IMR-90 (cell line): ENCODE measurements around the gene PRKACB.

Experiments
- BHLHE40 ChIP-seq: fragments of 150-350 bp; IDR thresholded peaks from 2 replicates; pipeline ENCODE4 v1.6.1; 2016; ENCODE audit warnings: mild to moderate bottlenecking, low read depth, low read length
- CEBPB ChIP-seq: IDR thresholded peaks from 2 replicates; pipeline ENCODE4 v1.6.1; 2012; ENCODE audit warnings: low read depth, low read length, improper control_type of control experiment
- CTCF ChIP-seq: conservative IDR thresholded peaks from 2 replicates; pipeline ENCODE4 v1.5.1; 2012; ENCODE audit warnings: mild to moderate bottlenecking, low read depth, low read length, improper control_type of control experiment
- ELK1 ChIP-seq: fragments of 150-350 bp; IDR thresholded peaks from 2 replicates; pipeline ENCODE4 v1.6.1; 2016; ENCODE audit warnings: low read depth, mild to moderate bottlenecking, low read length, moderate library complexity, borderline replicate concordance
- MAFK ChIP-seq: IDR thresholded peaks from 2 replicates; pipeline ENCODE4 v1.6.1; 2012; ENCODE audit warnings: low read depth, low read length, improper control_type of control experiment
- MAZ ChIP-seq: IDR thresholded peaks from 2 replicates; pipeline ENCODE4 v1.6.1; 2012; ENCODE audit warnings: low read depth, mild to moderate bottlenecking, low read length, improper control_type of control experiment, moderate library complexity, borderline replicate concordance
- MXI1 ChIP-seq: IDR thresholded peaks from 2 replicates; pipeline ENCODE4 v1.6.1; 2012; ENCODE audit warnings: low read depth, mild to moderate bottlenecking, low read length, moderate library complexity, borderline replicate concordance
- POLR2A ChIP-seq: IDR thresholded peaks from 2 replicates; pipeline ENCODE4 v1.6.1; 2012; ENCODE audit warnings: mild to moderate bottlenecking, low read depth, low read length
- RAD21 ChIP-seq: IDR thresholded peaks from 2 replicates; pipeline ENCODE4 v1.6.1; 2012; ENCODE audit warnings: low read length, improper control_type of control experiment
- RCOR1 ChIP-seq: IDR thresholded peaks from 2 replicates; pipeline ENCODE4 v1.6.1; 2012; ENCODE audit warnings: mild to moderate bottlenecking, low read length, improper control_type of control experiment; ENCODE audit not compliant: insufficient replicate concordance
- RFX5 ChIP-seq: IDR thresholded peaks from 2 replicates; pipeline ENCODE4 v1.8.0; 2012; ENCODE audit warnings: low read depth, mild to moderate bottlenecking, low read length, moderate library complexity
- SMC3 ChIP-seq: fragments of 150-350 bp; IDR thresholded peaks from 2 replicates; pipeline ENCODE4 v1.6.1; 2016; ENCODE audit warnings: low read depth, mild to moderate bottlenecking, antibody characterized with exemption, low read length, moderate library complexity
- USF2 ChIP-seq: fragments of 150-350 bp; IDR thresholded peaks from 2 replicates; pipeline ENCODE4 v1.6.1; 2017; ENCODE audit warnings: mild to moderate bottlenecking, antibody characterized with exemption, low read length, low read depth

DNA sequence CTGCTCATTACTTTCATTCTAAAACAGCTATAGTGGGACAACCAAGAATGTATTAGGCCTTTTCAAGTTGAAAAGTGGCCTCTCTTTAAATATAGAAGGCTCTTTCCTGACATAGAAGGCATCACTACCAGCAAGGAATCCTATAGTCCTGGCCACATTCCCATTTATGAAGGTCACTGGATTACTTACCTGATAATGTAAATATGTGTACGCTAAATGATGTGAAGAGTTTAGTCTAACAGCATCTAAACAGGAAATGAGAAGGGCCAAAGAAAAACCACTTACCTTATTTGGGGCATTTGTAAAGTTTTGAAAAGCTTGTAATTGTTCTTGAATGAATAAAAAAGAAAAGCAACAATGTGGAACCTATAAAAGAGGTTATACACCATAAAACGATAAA lies 24.7 kb downstream of the PRKACB start:
- TF ChIP-seq CTCF (no peak), USF2 (no peak), MXI1 (no peak), POLR2A (no peak), RAD21 (no peak), CEBPB (no peak), RFX5 (no peak), ELK1 (no peak), BHLHE40 (no peak), SMC3 (no peak), MAZ (no peak), RCOR1 (no peak), MAFK (no peak)
